Psoas muscle (tissue), 8 donors: ENCODE data around the gene VCL. TPM values are rescaled to one million over a fixed set of nuclear protein-coding genes. Genes with fewer than 3 reads are reported as not detected.

ENCODE experiments used
- ATAC-seq, 4 donors: fragments of 200-7000 bp; cut with Tn5 transposase; one replicate each; pipeline ENCODE4 v1.9.1; 2020; ENCODE audit warnings: moderate library complexity in 3 of 4, mild to moderate bottlenecking in 2 of 4
- DNase-seq, 2 donors: peaks; one replicate each; pipeline ENCODE4 v3.0.0-alpha.2; 2020
- H3K27ac ChIP-seq: fragments of 200-600 bp; one replicate; pipeline ENCODE4 v1.8.0; 2022
- H3K27me3 ChIP-seq, 3 donors: fragments of 200-600 bp in 1 of 3; one replicate each; pipeline versions ENCODE4 v1.6.1 to v1.8.0; 2013 to 2022; ENCODE audit warnings: low read length in 2 of 3, mild to moderate bottlenecking in 2 of 3, moderate library complexity in 1 of 3; ENCODE audit not compliant: insufficient read depth in 3 of 3
- H3K36me3 ChIP-seq, 2 donors: fragments of 200-600 bp in 1 of 2; one replicate each; pipeline versions ENCODE4 v1.6.1 to v1.8.0; 2013 to 2022; ENCODE audit warnings: low read depth in 1 of 2, mild to moderate bottlenecking in 1 of 2, moderate library complexity in 1 of 2; ENCODE audit not compliant: insufficient read depth in 1 of 2
- H3K4me1 ChIP-seq: fragments of 200-600 bp; one replicate; pipeline ENCODE4 v1.8.0; 2022
- H3K4me3 ChIP-seq: fragments of 200-600 bp; one replicate; pipeline ENCODE4 v1.8.0; 2022; ENCODE audit warnings: mild to moderate bottlenecking
- H3K9me3 ChIP-seq: fragments of 200-600 bp; one replicate; pipeline ENCODE4 v1.8.0; 2022
- CTCF ChIP-seq: fragments of 200-600 bp; IDR thresholded peaks from one replicate; pipeline ENCODE4 v1.8.0; 2022; ENCODE audit warnings: antibody characterized with exemption
- WGBS, 3 donors: extraction: QIAGEN DNeasy Blood & Tissue Kit; methylation state at CpG; one replicate each; pipeline versions ENCODE4 v1.1.6 to v1.1.7; 2013; 5-methylcytosine and 5-hydroxymethylcytosine counted together
- intact Hi-C, 2 donors: fragments of 100-400 bp; cut with DNase I; formaldehyde crosslinking; loops; one replicate each; pipeline versions ENCODE4 v1.11.0 to v1.14.2; 2022
- polyA plus RNA-seq, 3 donors: library from polyadenylated mRNA; stranded (reverse); fragments of 200-250 nt; gene quantifications; one replicate each; pipeline ENCODE4 v1.2.3, GENCODE V29; 2013
- total RNA-seq, 4 donors: library from RNA; stranded (reverse); fragmentation: NEBNext Ultra II Directional in 2 of 4; extraction: Animal tissue kit (Norgen Biotek cat#: 25700) in 2 of 4; gene quantifications; one replicate each; pipeline versions ENCODE4 v1.2.1 to v1.2.4, GENCODE V29; 2021 to 2023
- donor health status: healthy with polysubstance abuse.
- donor health status: DM: no; HTN: no; CAD: no; lungs with moderate emphysema.
- donor health status: Bipolar disorder and iron deficiency.
- donor health status: healthy.
- donor health status: DM: yes; HTN: yes; CAD: no.
- donor health status: DM: no; HTN: no; CAD: no.
- donor health status: DM: no; HTN: no; CAD: no.
- donor health status: DM: yes; HTN: yes; CAD: no.

Gene VCL
- total and polyA plus RNA-seq, 7 donors: 54.5 to 426 (median 93.2) TPM

- Histone ChIP-seq H3K4me3 (peak overlapping the region; percentile 35), H3K27me3 (no peaks in the 10 kb centered on the region), H3K36me3 (peaks cover 0 to 22% of the 10 kb centered on the region in 2 donors), H3K27ac (peak overlapping the region; percentile 88), H3K4me1 (peaks cover 71% of the 10 kb centered on the region), H3K9me3 (no peaks in the 10 kb centered on the region)
- intact Hi-C loops: no loop called here
- DNase-seq (no peak), ATAC-seq (peak; percentile 48 to 58 (median 57))
- TF ChIP-seq CTCF: no peak
- WGBS, 3 donors: 30 to 44% (median 38%) methylated on average over 2 of the region's 2 CpGs
Measured at GRCh38 chr10:74047304-74047703, 49.4 kb downstream of the VCL start.

GRCh38 chr10:74047871-74048270 is 50.0 kb downstream of the VCL start:
- peak; percentile 70 to 83 (median 74) for ATAC-seq
- TF ChIP-seq CTCF: no peak
- Histone ChIP-seq H3K9me3 (no peaks in the 10 kb centered on the region), H3K27ac (peak overlapping the region; percentile 88), H3K27me3 (no peaks in the 10 kb centered on the region), H3K4me1 (peaks cover 71% of the 10 kb centered on the region), H3K36me3 (peaks cover 0 to 21% of the 10 kb centered on the region in 2 donors), H3K4me3 (peak overlapping the region; percentile 35)
- WGBS, 3 donors: 25 to 48% (median 26%) methylated on average over 3 of the region's 3 CpGs
- intact Hi-C loops: no loop called here
- no peak for DNase-seq

GRCh38 chr10:74048433-74048832 is 50.5 kb downstream of the VCL start:
- peaks cover 69% of the 10 kb centered on the region for H3K4me1 ChIP-seq
- H3K27ac ChIP-seq: peak overlapping the region; percentile 88
- no peak for TF ChIP-seq CTCF
- H3K36me3 ChIP-seq: peaks cover 0 to 16% of the 10 kb centered on the region in 2 donors
- WGBS, 3 donors: 34 to 85% (median 41%) methylated on average over 2 of the region's 2 CpGs
- DNase-seq: no peak
- ATAC-seq: peak in 2 of 4 donors; percentile 2 to 5
- no peak overlapping the region for H3K4me3 ChIP-seq
- intact Hi-C loops: no loop called here
- H3K9me3 ChIP-seq: no peaks in the 10 kb centered on the region
- H3K27me3 ChIP-seq: no peaks in the 10 kb centered on the region

GRCh38 chr10:74049955-74050354 is 52.0 kb downstream of the VCL start:
- peak; percentile 36 to 66 (median 54) for ATAC-seq

More at GRCh38 chr10:74049955-74050354, 52.0 kb downstream of the VCL start:
- peaks cover 78% of the 10 kb centered on the region for H3K4me1 ChIP-seq
- DNase-seq: no peak
- H3K27ac ChIP-seq: peak overlapping the region; percentile 88
- no peak for TF ChIP-seq CTCF
- no peaks in the 10 kb centered on the region for H3K27me3 ChIP-seq
- WGBS, 3 donors: 10 to 28% (median 20%) methylated on average over 1 of the region's 1 CpG
- peak overlapping the region; percentile 3 for H3K4me3 ChIP-seq
- H3K9me3 ChIP-seq: no peaks in the 10 kb centered on the region
- peaks cover 0 to under 1% of the 10 kb centered on the region in 2 donors for H3K36me3 ChIP-seq
- intact Hi-C loops: no loop called here
